ENCODE results near the gene TCF4. TPM values are rescaled to one million over a fixed set of nuclear protein-coding genes. Genes with fewer than 3 reads are reported as not detected.

The TCF4 gene
- total and polyA plus RNA-seq, 4 donors: 4.3 to 15.3 (median 11.5) TPM

- Histone ChIP-seq H3K36me3 (ENCODE audit: control insufficient read depth in 4 of 4, insufficient read depth in 3 of 4, low read depth in 1 of 4, low read length in 3 of 4) (no peaks in the 10 kb centered on the region), H3K27ac (ENCODE audit: low read depth in 1 of 2, low read length in 2 of 2) (no peak overlapping the region), H3K9me3 (ENCODE audit: control insufficient read depth in 4 of 4, low read length in 3 of 4) (no peaks in the 10 kb centered on the region), H3K9ac (ENCODE audit: low read depth in 1 of 2, low read length in 2 of 2) (no peak overlapping the region), H3K4me1 (ENCODE audit: control insufficient read depth in 4 of 4, insufficient read depth in 4 of 4, low read length in 3 of 4) (no peaks in the 10 kb centered on the region), H3K4me3 (ENCODE audit: low read depth in 1 of 3, low read length in 3 of 3) (no peak overlapping the region), H3K27me3 (ENCODE audit: control insufficient read depth in 4 of 4, insufficient read depth in 4 of 4, low read length in 3 of 4) (no peaks in the 10 kb centered on the region)
- DNase-seq (ENCODE audit: low spot score): no peak
- WGBS: 84% methylated on average over 5 of the region's 5 CpGs
- TF ChIP-seq RAD21 (IDR thresholded peaks at IDR 0.05): no peak
- TF ChIP-seq, protein P1, sequence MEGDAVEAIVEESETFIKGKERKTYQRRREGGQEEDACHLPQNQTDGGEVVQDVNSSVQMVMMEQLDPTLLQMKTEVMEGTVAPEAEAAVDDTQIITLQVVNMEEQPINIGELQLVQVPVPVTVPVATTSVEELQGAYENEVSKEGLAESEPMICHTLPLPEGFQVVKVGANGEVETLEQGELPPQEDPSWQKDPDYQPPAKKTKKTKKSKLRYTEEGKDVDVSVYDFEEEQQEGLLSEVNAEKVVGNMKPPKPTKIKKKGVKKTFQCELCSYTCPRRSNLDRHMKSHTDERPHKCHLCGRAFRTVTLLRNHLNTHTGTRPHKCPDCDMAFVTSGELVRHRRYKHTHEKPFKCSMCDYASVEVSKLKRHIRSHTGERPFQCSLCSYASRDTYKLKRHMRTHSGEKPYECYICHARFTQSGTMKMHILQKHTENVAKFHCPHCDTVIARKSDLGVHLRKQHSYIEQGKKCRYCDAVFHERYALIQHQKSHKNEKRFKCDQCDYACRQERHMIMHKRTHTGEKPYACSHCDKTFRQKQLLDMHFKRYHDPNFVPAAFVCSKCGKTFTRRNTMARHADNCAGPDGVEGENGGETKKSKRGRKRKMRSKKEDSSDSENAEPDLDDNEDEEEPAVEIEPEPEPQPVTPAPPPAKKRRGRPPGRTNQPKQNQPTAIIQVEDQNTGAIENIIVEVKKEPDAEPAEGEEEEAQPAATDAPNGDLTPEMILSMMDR (IDR thresholded peaks at IDR 0.05; ENCODE audit: low read depth, low read length, missing input control): no peak
- no peak for TF ChIP-seq FOXA1 (IDR thresholded peaks at IDR 0.05)
- no peak for TF ChIP-seq EGR1 (IDR thresholded peaks at IDR 0.05; ENCODE audit: low read depth in 2 of 2)
- TF ChIP-seq HNF4G (IDR thresholded peaks at IDR 0.05): no peak
- no peak for TF ChIP-seq FOXA2 (IDR thresholded peaks at IDR 0.05)
- TF ChIP-seq, protein P2, sequence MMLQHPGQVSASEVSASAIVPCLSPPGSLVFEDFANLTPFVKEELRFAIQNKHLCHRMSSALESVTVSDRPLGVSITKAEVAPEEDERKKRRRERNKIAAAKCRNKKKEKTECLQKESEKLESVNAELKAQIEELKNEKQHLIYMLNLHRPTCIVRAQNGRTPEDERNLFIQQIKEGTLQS (IDR thresholded peaks at IDR 0.05): no peak
- no peak for TF ChIP-seq RXRA (IDR thresholded peaks at IDR 0.05)
- TF ChIP-seq NR2F2 (IDR thresholded peaks at IDR 0.05): no peak
- TF ChIP-seq ZBTB33 (IDR thresholded peaks at IDR 0.05): no peak
- no peak for TF ChIP-seq JUND (IDR thresholded peaks at IDR 0.05)
- TF ChIP-seq, protein P3, sequence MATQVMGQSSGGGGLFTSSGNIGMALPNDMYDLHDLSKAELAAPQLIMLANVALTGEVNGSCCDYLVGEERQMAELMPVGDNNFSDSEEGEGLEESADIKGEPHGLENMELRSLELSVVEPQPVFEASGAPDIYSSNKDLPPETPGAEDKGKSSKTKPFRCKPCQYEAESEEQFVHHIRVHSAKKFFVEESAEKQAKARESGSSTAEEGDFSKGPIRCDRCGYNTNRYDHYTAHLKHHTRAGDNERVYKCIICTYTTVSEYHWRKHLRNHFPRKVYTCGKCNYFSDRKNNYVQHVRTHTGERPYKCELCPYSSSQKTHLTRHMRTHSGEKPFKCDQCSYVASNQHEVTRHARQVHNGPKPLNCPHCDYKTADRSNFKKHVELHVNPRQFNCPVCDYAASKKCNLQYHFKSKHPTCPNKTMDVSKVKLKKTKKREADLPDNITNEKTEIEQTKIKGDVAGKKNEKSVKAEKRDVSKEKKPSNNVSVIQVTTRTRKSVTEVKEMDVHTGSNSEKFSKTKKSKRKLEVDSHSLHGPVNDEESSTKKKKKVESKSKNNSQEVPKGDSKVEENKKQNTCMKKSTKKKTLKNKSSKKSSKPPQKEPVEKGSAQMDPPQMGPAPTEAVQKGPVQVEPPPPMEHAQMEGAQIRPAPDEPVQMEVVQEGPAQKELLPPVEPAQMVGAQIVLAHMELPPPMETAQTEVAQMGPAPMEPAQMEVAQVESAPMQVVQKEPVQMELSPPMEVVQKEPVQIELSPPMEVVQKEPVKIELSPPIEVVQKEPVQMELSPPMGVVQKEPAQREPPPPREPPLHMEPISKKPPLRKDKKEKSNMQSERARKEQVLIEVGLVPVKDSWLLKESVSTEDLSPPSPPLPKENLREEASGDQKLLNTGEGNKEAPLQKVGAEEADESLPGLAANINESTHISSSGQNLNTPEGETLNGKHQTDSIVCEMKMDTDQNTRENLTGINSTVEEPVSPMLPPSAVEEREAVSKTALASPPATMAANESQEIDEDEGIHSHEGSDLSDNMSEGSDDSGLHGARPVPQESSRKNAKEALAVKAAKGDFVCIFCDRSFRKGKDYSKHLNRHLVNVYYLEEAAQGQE (IDR thresholded peaks at IDR 0.05): no peak
- no peak for TF ChIP-seq SP1 (IDR thresholded peaks at IDR 0.05)
Measured at GRCh38 chr18:55530166-55530565, 57.8 kb downstream of the TCF4 start.

DNA sequence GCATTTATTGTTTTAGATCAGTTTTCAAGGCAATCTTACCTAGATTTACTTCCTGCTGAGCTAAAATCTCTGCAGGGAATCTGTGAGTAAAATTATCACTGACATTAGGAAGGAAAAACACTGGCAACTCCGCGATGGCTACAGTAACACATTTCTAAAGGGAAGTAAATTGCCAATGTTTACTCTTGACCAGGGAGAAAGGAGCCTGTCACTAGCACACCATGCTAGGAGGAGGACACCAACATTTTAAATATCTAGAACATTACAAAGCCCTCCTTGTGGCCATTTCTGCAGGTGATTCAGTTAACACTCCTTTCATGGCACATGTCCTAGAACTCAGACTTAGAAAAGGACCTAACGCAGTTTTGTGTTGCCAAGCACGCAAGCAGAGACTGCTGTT lies 58.4 kb downstream of the TCF4 start:
- Histone ChIP-seq H3K36me3 (ENCODE audit: control insufficient read depth in 4 of 4, insufficient read depth in 3 of 4, low read depth in 1 of 4, low read length in 3 of 4) (no peaks in the 10 kb centered on the region), H3K27ac (ENCODE audit: low read depth in 1 of 2, low read length in 2 of 2) (no peak overlapping the region), H3K27me3 (ENCODE audit: control insufficient read depth in 4 of 4, insufficient read depth in 4 of 4, low read length in 3 of 4) (no peaks in the 10 kb centered on the region), H3K4me1 (ENCODE audit: control insufficient read depth in 4 of 4, insufficient read depth in 4 of 4, low read length in 3 of 4) (no peaks in the 10 kb centered on the region), H3K9ac (ENCODE audit: low read depth in 1 of 2, low read length in 2 of 2) (no peak overlapping the region), H3K4me3 (ENCODE audit: low read depth in 1 of 3, low read length in 3 of 3) (no peak overlapping the region), H3K9me3 (ENCODE audit: control insufficient read depth in 4 of 4, low read length in 3 of 4) (peaks cover 0 to 2% (median 0%) of the 10 kb centered on the region in 4 donors)
- no peak for DNase-seq (ENCODE audit: low spot score)
- 71% methylated on average over 4 of the region's 4 CpGs for WGBS
- TF ChIP-seq JUND (IDR thresholded peaks at IDR 0.05): no peak
- TF ChIP-seq, protein P2 (IDR thresholded peaks at IDR 0.05): no peak
- TF ChIP-seq, protein P3 (IDR thresholded peaks at IDR 0.05): no peak
- TF ChIP-seq HNF4G (IDR thresholded peaks at IDR 0.05): no peak
- TF ChIP-seq EGR1 (IDR thresholded peaks at IDR 0.05; ENCODE audit: low read depth in 2 of 2): no peak
- no peak for TF ChIP-seq FOXA2 (IDR thresholded peaks at IDR 0.05)
- TF ChIP-seq ZBTB33 (IDR thresholded peaks at IDR 0.05): no peak
- TF ChIP-seq SP1 (IDR thresholded peaks at IDR 0.05): no peak
- TF ChIP-seq RXRA (IDR thresholded peaks at IDR 0.05): no peak
- no peak for TF ChIP-seq HNF4A (conservative IDR thresholded peaks at IDR 0.05)
- no peak for TF ChIP-seq GABPA (IDR thresholded peaks at IDR 0.05 in 1 of 2, conservative IDR thresholded peaks at IDR 0.05 in 1 of 2)
- TF ChIP-seq MAX (IDR thresholded peaks at IDR 0.05): no peak
- no peak for TF ChIP-seq NR2F2 (IDR thresholded peaks at IDR 0.05)
- no peak for TF ChIP-seq TAF1 (conservative IDR thresholded peaks at IDR 0.05)
